HG03354 (cell line): ENCODE data around the gene OR6C2.
"Not testable (repeated sequence)": the region's sequence is repeated elsewhere in the genome, so short reads cannot be mapped to it uniquely, and the experiment has no call there.

Experiments
- ATAC-seq: cut with Tn5 transposase; IDR thresholded peaks from one replicate; pipeline ENCODE4 v1.9.1; 2021; ENCODE audit warnings: mild to moderate bottlenecking; ENCODE audit not compliant: unreplicated experiment, poor library complexity, severe bottlenecking

The OR6C2 gene

GRCh38 chr12:55470088-55470829 lies 26.4 kb downstream of the OR6C2 start, which contains the start of gene OR6C70:
OR6C70 (minus strand) TSS chr12:55470138; CDS start chr12:55470138, 0 bp downstream.
- ATAC-seq = no peak

DNA sequence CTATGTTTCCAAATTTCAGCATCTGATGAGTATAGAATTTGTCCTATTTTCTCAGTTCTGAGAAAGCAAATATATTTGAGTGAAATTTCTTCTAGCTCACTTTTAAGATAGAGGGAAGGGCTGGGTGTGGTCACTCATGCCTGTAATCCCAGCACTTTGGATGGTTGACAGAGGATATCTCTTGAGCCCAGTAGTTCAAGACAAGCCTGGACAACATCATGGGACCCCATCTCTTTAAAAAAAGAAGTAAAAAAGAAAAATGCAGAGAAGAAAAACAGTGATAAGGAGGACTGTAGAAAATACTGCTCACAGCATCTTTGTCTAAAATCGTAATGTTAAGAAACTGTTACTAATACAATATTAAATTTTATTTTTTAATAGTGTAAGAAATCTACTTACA lies 28.4 kb downstream of the OR6C2 start:
- ATAC-seq = no peak

DNA sequence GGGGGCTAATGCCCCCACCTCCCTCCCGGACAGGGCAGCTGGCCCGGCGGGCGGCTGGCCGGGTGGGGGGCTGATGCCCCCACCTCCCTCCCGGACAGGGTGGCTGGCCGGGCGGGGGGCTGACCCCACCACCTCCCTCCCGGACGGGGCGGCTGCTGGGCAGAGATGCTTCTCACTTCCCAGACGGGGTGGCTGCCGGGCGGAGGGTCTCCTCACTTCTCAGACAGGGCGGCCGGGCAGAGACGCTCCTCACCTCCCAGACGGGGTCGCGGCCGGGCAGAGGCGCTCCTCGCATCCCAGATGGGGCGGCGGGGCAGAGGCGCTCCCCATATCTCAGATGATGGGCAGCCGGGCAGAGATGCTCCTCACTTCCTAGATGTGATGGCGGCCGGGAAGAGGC lies 35.3 kb downstream of the OR6C2 start:
- not testable (repeated sequence) for ATAC-seq

DNA sequence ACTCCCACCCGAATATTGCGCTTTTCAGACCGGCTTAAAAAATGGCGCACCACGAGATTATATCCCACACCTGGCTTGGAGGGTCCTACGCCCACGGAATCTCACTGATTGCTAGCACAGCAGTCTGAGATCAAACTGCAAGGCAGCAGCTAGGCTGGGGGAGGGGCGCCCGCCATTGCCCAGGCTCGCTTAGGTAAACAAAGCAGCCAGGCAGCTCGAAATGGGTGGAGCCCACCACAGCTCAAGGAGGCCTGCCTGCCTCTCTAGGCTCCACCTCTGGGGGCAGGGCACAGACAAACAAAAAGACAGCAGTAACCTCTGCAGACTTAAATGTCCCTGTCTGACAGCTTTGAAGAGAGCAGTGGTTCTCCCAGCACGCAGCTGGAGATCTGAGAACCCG lies 40.4 kb downstream of the OR6C2 start:
- ATAC-seq = not testable (repeated sequence)

DNA sequence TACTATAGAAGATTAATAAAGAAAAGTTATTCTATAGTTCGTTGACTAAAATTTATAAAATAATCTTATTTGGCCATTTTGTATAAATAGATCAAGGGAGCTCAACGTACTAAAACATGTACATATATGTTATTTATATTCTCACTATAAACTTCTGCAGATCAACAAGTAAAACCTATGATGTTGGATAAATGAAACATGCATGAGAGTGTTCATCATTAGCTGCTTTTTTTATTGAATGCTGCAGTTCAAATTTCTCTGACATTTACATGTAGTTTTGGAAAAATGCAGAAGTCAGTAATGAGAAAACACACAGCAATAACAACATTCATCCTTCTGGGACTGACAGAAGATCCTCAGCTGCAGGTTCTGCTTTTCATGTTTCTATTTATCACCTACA lies 48.2 kb downstream of the OR6C2 start, which contains the start of gene OR6C68:
Gene OR6C68 (plus strand): TSS at position 301 of the 400 bp plus-strand sequence. CDS start 0 bp downstream, at position 301.
- ATAC-seq = no peak

GRCh38 chr12:55495490-55495889 lies 51.6 kb downstream of the OR6C2 start:
- no peak for ATAC-seq

DNA sequence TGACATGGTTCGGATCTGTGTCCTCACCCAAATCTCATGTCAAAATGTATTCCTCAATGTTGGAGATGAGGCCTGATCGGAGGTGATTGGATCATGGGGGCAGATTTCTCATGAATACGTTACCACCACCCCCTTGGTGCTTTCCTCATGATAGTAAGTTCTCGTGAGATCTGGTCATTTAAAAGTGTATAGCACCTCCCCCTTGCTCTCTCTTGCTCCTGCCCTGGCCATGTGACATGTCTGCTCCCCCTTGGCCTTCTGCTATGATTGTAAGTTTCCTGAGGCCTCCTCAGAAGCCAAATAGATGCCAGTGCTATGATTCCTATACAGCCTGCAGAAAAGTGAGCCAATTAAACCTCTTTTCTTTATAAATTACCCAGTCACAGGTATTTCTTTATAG lies 55.4 kb downstream of the OR6C2 start:
- ATAC-seq = no peak

DNA sequence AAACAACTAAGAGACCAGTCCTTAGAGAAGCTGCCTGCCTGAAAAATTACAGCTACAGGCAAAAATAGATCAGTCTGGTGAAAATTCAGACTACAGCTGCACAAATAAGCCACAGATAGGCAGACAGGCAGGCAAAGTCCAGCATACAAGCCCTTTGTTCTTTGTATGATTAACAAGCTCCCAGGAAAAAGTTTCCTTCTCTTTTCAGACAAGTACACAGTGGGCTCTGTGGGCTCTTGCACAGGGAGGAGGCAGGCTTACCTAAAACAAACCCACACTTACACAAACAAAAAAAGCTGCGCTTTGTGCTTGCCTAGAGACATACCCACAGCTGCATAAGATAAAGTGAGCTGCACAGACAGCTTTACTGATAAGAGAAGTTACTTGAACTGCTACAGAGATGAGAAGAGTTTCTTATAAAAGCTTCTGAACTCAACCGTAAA lies 56.0 kb downstream of the OR6C2 start:
- ATAC-seq = no peak

- no peak for ATAC-seq
Measured at GRCh38 chr12:55501601-55502000, 57.7 kb downstream of the OR6C2 start.
